Dermis microvascular lymphatic vessel endothelial cell (primary cell): Measurements from ENCODE around the gene HIRA. TPM values are rescaled to one million over a fixed set of nuclear protein-coding genes. Genes with fewer than 3 reads are reported as not detected.

Experiments
- DNase-seq, 2 donors: peaks; one replicate each; pipeline versions ENCODE4 v3.0.0 to v3.0.0-alpha.2; 2010; ENCODE audit warnings: low read depth in 2 of 2
- total RNA-seq: library from RNA; depleted of rRNA; stranded (reverse); fragments of >200 nt; gene quantifications from 2 replicates; pipeline ENCODE4 v1.2.1, GENCODE V29; 2014

HIRA gene, protein sequence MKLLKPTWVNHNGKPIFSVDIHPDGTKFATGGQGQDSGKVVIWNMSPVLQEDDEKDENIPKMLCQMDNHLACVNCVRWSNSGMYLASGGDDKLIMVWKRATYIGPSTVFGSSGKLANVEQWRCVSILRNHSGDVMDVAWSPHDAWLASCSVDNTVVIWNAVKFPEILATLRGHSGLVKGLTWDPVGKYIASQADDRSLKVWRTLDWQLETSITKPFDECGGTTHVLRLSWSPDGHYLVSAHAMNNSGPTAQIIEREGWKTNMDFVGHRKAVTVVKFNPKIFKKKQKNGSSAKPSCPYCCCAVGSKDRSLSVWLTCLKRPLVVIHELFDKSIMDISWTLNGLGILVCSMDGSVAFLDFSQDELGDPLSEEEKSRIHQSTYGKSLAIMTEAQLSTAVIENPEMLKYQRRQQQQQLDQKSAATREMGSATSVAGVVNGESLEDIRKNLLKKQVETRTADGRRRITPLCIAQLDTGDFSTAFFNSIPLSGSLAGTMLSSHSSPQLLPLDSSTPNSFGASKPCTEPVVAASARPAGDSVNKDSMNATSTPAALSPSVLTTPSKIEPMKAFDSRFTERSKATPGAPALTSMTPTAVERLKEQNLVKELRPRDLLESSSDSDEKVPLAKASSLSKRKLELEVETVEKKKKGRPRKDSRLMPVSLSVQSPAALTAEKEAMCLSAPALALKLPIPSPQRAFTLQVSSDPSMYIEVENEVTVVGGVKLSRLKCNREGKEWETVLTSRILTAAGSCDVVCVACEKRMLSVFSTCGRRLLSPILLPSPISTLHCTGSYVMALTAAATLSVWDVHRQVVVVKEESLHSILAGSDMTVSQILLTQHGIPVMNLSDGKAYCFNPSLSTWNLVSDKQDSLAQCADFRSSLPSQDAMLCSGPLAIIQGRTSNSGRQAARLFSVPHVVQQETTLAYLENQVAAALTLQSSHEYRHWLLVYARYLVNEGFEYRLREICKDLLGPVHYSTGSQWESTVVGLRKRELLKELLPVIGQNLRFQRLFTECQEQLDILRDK
- total RNA-seq = 14.8 and 19.2 TPM in 2 replicates

DNA sequence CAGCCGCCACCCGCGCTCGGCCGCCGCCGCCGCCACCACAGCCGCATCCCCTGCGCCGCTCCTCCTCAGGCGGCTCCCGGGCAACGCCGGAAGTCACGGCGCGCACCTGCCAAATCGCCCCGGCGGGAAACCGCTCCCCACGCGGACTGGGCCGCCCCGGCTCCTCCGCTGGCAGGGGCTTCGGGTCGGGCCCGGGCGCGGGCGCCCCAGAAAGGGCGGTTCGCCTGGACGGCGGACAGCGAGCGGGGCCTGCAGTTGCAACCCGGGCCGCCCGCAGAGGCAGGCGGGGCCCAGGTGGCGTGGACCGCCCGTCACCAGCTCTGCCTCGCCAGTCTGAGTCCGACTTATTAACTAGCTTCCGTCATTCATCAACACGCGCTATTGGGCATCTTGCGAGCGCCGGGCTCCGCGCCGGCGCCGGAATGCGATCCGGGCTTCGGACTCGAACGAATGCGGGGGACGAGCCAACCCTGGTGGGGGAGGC, at the start of gene HIRA:
TSS of gene HIRA (minus strand) at position 85 of the 484 bp plus-strand sequence. CDS start 257 bp downstream, outside the sequence.
- peak; percentile 30 to 77 for DNase-seq

DNA sequence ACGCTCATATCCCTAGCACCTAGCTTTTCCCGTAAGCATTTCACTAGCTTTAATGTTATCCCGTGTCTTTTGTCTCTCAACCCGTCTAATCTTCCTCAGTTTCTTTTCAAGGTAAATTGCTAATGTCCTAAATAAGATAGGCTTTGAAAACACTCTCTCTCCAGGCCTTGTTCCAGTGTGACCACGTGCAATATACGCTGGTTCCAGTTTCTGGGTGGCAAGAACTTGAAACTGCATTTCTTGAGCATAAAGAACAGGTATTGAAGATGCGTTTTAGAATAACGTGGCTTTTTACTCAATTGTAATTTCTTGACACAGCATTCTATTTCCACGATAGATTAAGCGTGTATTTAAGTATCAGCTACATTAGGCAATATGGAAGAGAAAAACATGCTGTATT, 49.3 kb upstream of the HIRA start:
- DNase-seq = no peak

DNA sequence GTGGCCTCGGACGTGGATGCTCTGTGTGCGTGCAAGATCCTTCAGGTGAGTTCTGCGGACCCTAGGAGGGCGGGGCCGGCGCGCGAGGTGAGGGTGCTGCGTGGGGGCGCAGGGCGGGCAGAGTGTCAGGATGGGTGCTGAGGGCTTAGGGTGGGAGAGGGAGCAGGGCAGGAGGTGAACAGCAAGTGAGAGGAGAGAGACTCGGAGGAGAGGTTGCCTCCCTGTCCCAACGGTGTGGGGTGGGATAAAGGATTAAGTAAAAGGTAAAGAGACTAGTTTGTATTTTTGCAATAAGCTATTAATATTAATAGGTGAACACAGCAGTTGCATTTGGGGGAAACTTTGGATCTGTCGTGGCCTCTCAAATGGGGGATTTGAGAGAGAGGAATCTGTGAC, 48.6 kb upstream of the HIRA start:
- DNase-seq = no peak

DNA sequence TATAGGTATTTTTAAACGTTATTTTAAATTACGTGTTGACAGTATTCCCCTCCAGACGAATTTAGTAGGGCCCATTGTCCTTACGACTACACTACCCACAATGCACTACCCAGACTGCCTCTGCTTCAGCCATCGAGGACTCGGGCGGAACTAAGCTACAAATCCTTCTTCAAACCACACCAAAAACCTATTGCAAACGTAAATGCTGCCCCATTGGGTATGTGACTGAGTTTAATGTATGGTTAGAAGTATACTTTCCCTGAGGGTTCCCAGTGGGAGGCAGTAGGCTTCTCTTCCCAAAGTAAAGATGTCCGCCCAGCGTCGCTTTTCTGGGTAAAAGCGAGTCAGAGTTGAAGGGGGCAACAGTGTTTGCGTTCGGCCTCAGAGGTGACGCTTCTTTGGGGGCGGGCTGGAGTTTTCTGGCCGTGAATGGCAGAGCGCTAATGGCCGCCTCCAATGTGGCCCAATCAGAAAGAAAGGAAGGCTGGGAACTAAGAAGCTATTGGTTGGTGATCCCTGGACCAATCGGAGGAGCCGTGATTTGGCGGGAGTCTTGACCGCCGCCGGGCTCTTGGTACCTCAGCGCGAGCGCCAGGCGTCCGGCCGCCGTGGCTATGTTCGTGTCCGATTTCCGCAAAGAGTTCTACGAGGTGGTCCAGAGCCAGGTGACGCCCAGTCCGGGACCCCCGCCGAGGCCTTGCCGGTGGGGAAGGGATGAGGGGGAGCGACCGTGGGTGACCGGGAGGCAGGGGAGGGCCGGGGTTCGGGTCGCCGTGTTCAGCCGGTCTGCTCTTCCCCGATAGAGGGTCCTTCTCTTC, 48.0 kb upstream of the HIRA start, which contains the start of gene CDC45:
TSS of gene CDC45 (plus strand) at position 566 of the 818 bp plus-strand sequence. CDS start at position 615, 49 bp downstream.
- peak; percentile 98 to 99 for DNase-seq

DNA sequence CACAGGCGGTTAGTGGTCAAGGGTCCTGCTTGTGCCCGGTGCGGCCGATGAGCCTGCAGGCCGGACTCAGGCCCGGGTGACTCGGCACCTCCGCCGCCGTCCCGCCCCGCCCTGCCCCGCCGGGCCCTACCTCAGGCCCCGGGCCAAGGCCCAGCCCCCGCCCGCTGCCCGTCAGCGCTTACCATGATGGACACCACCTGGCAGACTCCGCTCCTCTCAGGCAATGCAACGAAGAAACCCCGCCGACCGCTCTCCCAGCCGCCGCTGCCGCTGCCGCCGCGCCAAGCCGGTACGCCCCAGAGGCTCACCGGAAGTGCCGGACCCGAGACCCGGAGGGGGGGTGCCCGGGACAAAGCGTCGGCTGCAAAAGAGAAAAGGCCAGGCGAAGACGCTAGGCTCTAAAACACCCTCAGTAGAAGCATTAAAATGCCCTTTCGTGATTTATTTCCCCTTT, 47.4 kb upstream of the HIRA start, which contains the start of gene UFD1:
TSS of gene UFD1 (minus strand) at position 293 of the 454 bp plus-strand sequence. CDS start at position 185, 108 bp downstream.
- peak in 1 of 2 donors; percentile 87 for DNase-seq

DNA sequence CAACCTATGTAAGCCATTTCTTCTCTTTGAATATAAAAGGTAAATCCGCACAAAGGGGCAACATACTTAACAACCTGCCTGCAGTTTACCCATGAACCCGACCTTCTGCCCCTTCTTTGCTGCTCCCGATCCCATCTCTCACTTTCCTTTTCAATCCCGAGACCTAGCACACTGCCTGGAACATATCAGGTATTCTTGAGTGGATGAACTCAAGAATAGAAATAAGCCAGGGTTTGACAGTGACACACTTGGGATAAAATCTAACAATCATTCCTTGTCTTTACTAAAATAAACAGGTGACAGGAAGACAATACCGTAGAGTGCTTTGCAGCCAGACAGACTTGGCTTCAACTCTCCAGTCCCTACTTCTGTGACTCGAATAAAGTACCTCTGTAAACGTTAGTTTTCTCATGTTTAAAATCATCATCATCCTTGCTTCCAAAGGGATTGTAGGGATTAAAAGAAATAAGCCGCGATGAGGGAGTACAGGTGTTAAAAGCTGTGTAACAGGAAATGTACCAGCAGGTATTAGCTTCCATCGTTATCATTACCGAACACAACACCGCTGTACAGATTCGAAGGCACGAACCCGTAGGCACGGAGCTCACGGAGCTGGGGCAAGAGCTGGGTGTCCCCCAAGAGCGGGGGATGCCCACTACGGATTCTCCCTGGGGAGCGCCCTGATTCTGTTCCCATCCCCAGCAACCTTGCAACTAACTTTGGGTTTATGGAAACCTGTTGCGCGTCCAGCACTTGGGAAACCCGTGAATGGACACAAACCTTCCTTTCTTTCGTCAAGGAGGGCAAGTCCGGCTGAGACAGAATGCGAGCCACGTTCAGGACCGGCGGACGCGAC, 46.7 kb upstream of the HIRA start:
- no peak for DNase-seq

DNA sequence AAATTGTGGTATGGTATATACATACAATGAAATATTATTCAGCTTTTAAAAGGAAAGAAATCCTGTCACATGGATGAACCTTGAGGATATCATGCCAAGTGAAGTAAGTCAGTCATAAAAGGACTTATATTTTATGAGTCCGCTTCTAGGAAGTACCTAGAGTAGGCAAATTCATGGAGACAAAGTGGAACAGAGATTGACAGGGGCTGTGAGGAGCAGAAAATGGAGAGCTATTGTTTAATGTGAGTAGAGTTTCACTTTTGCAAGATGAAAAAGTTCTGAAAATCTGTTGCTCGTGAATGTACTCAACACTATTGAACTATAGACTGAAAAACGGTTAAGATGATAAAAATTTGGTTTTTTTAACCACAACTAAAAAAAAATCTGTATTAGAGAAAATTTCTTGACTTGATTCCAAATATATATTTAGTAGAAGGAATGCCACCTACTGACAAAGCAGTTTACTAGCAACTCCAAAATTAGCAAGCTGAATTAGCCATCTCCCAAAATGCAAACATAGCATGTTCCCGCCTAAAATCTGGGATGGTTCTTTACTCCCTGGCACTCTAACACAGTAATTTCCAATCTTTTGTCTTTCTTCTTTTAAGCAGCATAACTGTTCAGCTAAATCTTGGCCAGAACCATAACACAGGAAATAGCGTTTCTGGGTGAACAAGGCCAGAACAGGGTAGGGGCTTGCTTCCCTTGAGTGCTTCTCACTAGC, 46.0 kb upstream of the HIRA start:
- peak in 1 of 2 donors; percentile 23 for DNase-seq

DNA sequence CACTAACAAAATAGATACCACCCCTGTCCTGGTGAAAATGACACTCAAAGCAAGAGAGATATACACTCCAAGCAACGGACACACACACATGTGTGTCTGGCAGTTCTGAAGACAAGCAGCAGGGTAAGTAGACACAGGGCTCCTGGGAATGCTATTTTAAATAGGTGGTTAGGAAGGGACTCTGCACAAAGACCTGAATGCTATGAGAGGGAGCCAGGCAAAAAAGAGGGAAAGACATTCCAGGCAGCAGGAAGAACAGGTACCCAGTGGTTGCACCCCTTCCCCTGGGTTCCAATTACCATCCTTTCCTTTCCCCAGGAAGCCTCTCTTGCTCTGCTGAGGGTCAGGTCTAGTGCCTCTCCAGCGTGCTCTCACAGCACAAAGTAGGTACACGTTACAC, 44.5 kb upstream of the HIRA start:
- no peak for DNase-seq

DNA sequence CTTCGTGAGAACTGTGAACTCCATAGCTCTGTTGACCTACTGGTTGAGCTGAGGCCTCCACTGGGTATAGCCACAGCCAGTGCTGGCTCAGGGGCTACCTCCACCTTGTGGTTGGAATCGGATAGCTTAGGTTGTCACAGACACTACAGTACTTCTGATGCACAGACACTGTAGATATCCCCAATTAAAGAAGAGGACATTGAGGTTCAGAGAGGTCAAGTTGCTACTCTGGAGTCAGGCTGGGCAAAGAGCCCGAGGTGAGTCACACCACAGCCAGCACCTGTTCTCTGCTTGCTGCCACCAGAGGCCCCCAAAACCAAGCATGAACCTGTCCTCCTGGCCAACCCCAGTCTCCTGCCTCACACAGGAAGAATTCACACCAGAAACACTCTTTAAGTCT, 42.0 kb upstream of the HIRA start:
- no peak for DNase-seq

DNA sequence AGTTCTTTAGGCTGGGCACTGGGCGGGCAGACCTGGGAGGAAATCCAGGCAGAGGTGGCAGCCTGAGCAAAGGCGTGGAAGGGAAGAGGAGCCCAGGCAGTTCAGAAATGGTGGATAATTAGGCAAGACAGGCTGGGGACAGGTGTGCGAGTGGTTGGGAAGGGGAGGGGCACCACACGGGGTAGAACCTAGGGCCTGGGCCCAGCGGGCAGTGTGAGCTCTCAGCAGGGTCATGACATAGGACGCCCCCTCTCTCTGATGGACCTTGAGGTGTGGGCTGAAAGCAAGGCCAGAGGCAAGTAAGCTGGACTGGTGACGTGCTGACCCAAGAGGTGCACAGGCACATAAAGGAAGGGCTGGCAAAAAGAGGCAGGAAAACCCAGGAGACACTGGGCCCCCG, 40.7 kb upstream of the HIRA start:
- no peak for DNase-seq

DNA sequence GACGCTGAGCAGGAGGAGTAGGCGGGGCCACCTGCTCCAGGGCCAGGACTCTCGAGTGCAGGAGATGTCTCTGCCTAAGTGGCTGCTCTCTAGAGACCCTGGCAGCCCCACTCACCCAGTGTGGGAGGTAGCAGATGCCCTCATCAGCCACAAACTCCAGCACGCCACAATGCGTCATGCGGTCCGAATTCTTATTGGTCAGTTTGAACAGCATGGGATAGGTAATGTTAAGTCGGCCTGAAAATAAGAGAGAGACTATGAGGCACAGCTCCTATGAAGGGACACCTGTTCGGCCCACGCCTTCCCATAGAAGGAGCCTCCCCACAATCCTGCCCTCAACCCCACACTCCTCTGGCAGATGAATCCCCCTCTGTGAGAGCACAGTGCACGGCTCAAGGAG, 40.0 kb upstream of the HIRA start:
- no peak for DNase-seq

DNA sequence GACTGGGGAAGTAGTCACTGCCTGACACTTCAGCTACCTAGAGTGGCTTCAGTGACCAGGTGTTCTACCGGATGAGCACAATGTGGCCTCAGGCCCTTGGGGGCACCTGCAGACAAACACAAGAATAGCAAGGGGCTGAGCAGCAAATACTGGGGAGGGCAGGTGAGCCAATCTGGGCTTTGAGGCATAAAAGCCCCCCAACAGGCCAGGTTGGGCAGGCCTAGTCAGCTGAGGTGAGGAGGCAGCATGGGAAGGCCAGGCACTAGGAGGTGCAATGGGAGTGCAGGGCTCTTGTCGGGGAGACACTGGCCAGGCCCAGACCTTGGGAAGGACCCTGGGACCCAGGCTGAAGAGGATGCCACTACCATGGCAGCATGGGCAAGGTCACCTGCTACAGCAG, 38.5 kb upstream of the HIRA start:
- DNase-seq = no peak

DNA sequence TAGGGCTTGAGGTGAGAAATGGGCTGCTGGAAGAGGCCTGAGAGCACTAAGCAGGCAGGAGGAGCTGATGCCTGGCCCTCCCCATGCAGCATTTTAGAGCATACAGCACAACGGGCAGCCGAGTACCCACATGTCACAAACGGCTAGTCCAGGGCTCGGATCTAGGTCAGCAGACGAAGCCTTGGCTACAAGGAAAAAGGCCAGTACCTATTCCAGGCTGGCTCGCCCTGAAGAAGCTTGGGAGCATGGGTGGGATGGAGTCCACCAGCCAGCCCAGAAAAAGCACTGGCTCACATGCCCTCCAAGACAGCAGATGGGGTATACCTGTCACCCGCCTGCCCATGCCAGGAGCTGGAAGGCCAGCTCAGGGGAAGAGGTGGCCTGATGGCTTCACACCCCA, 37.9 kb upstream of the HIRA start:
- no peak for DNase-seq

DNA sequence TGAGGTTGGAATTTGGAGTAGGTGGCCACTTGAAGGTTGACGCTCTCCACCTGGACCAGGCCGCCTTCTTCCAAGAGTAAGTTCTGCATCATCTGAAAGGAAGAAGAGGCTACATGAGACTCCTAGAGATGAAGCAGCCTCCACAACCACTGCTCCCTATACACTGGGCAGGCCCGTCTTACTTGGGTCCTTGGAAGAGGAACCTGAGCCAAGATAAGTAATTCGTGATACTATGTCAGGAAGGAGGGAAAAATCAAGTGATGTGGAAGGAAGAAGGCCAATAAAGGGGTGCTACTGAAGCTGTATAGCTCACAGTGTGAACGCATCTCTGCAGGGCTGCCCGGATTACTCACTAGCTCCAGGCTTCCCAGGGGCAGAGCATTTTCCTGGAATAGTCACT, 36.4 kb upstream of the HIRA start:
- no peak for DNase-seq

DNA sequence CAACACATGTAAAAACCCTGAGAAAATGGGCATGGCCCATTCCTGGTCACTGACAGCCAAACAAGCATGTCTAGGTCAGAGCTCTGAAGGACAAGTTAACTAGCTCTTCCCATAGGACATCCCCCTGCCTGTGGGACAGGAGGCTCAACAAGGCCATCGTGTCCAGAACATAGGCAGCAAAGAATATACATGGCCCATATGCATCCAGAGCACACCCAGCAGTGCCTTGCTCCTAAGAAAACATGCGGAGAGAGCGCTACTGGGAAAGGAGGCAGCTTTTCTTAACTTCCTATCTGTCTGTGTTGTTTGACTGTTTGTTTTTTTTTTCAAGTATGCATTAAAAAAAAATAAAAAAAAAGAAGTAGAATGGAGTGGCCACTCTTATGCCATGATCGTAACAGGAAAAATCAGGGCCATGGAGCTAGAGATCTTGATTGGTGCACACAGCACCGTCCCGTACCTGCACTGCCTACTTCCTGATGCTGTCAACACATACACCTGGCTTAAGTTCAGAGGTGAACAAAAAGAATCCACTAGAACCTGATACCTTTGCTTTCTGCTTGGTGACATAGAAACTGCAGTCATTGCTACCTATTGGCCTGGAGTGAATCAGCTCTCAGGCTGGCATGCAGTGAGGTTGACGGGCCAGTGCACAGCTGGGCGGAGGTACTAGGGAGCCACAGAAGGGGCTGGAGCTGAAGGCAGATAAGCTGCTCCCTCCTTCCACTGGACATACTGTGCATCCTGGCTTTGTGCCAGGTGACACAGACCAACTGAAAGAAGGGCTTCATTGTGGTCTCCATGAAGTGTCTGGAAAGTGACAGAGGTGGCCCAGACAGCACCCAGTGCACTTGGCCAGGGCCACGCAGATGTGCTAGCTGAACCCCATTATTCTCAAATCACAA, 35.6 kb upstream of the HIRA start:
- DNase-seq = no peak

DNA sequence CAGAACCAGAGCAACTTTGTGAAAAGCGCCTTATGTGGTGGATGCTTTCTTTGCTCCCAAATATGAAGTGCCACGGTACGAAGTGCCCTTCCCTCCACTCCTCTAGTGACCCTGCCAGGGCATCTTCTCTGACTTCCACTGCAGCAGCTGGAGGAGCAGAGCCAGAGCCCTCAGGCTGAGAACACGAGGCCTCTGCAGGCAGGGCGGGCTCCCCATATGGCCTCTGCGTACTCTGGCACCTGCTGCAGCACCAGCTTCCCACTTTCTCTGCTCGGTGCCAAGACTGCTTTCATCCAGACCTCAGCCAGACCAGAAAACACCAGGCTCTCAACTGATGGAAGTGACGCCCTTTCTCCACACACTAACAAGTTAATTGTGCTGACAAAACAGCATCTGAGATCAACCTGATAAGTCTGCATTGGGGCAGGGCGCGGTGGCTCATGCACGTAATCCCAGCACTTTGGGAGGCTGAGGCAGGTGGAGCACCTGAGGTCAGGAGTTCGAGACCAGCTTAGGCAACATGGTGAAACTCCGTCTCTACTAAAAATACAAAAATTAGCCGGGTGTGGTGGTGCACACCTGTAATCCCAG, 34.7 kb upstream of the HIRA start:
- no peak for DNase-seq

DNA sequence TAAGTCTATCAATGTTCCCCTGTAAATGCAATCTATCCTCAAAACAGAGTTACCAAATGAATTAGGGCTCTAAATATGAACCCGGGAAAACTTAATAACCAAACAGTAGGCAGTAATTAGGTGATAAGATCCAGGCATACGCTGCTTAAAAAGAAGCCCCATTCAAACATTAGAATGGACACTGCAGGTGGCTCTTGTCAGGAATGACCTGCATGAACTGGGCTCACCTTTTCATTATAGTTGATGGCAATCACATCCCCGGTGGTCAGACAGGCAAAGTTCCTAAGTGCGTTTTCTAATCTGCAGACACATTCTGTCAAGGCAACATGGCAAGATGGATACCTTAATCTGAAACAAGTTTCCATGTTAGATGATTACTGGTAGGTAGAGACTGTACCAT, 33.4 kb upstream of the HIRA start:
- no peak for DNase-seq

DNA sequence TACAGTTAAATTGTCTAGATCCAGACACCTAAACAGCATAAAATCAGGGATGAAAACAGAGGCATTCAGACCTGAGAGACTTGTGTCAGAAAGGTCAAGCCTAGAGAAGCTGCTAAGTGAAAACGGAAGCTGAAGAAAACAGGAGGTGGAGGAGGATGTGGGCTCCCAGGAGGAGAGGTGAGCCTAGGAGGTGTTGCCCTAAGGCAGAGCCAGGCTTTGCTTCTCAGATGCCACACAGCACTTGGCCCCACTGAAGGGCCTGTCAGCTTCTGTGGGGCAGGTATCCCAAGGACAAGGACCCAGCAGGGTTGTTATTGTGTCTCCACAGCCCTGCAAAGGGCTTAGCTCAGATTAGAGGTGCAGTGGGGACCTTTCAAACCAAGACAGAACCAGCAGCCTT, 33.0 kb upstream of the HIRA start:
- DNase-seq = no peak
